HUES64 (cell line): ENCODE measurements around the gene CADPS.

ENCODE experiments used
- H3K27ac ChIP-seq: 2 replicates; pipeline ENCODE4 v1.7.0; 2013; ENCODE audit warnings: low read depth, low read length, inconsistent platforms
- H3K27me3 ChIP-seq: 2 replicates; pipeline ENCODE4 v1.6.1; 2013; ENCODE audit warnings: mild to moderate bottlenecking, low read length; ENCODE audit not compliant: insufficient read depth
- H3K36me3 ChIP-seq: 2 replicates; pipeline ENCODE4 v1.6.1; 2013; ENCODE audit warnings: mild to moderate bottlenecking, low read length; ENCODE audit not compliant: insufficient read depth
- H3K4me1 ChIP-seq: 2 replicates; pipeline ENCODE4 v1.6.1; 2013; ENCODE audit warnings: mild to moderate bottlenecking, low read length, moderate library complexity; ENCODE audit not compliant: insufficient read depth
- H3K4me3 ChIP-seq: 2 replicates; pipeline ENCODE4 v1.5.1; 2013; ENCODE audit warnings: mild to moderate bottlenecking, low read length, moderate library complexity
- H3K9ac ChIP-seq: 2 replicates; pipeline ENCODE4 v1.6.1; 2013; ENCODE audit warnings: mild to moderate bottlenecking, low read depth, low read length
- H3K9me3 ChIP-seq: 2 replicates; pipeline ENCODE4 v1.6.1; 2013; ENCODE audit warnings: low read depth, low read length; ENCODE audit not compliant: insufficient read depth
- WGBS: fragments of 150-250, 120-280 bp; methylation state at CpG from one replicate; pipeline ENCODE4 v1.1.7; 2013; ENCODE audit warnings: missing lambda C conversion rate; 5-methylcytosine and 5-hydroxymethylcytosine counted together

Gene CADPS

DNA sequence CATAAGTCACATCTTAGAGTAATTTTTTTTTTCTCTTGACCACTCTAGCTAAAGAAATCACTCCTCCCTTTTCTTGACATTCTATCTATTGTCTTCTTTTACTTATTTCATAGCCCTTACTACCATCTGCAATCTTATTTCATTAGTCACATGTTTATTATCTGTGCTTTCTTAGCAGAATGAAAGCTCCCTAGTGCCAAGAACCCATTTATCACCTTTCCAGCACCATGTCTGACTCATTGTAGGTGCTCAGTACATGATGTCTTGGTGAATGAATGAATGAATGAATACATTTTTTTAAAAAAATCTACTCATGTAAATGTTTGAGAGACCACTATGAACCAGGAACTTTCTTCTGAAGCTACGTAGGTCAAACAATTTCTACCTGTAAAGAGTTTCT lies 157.2 kb downstream of the CADPS start:
- H3K4me1 ChIP-seq, result peaks cover 9% of the 10 kb centered on the region; the same call in 1 of the 2 replicates
- no peaks in the 10 kb centered on the region for H3K9me3 ChIP-seq
- WGBS, result 96% methylated on average over 1 of the region's 1 CpG
- H3K36me3 ChIP-seq, result no peaks in the 10 kb centered on the region
- no peaks in the 10 kb centered on the region for H3K27me3 ChIP-seq
- H3K4me3 ChIP-seq, result no peak overlapping the region
- H3K27ac ChIP-seq, result no peak overlapping the region
- no peak overlapping the region for H3K9ac ChIP-seq

DNA sequence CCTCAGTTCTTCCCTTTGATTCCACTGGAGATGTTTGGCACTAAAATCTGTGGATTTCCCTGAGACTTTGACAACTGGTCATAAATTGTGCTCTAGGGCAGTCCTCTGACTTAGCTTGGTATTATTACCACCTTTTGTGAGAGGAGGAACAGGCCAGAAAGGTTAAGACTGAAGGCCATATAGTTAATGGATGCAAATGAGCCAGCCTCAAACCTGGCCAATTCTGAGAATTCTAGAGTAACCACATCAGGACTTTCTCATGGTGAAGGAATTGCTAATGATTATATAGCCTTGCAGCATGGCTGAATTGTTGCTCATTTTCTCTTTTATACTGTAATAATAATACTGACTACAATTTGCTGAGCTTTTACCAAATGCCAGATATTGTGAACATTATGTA lies 162.5 kb downstream of the CADPS start:
- H3K9ac ChIP-seq, result no peak overlapping the region
- H3K36me3 ChIP-seq, result no peaks in the 10 kb centered on the region
- no peaks in the 10 kb centered on the region for H3K9me3 ChIP-seq
- H3K4me3 ChIP-seq, result no peak overlapping the region
- peaks cover 39% of the 10 kb centered on the region for H3K4me1 ChIP-seq
- H3K27ac ChIP-seq, result no peak overlapping the region
- no peaks in the 10 kb centered on the region for H3K27me3 ChIP-seq

DNA sequence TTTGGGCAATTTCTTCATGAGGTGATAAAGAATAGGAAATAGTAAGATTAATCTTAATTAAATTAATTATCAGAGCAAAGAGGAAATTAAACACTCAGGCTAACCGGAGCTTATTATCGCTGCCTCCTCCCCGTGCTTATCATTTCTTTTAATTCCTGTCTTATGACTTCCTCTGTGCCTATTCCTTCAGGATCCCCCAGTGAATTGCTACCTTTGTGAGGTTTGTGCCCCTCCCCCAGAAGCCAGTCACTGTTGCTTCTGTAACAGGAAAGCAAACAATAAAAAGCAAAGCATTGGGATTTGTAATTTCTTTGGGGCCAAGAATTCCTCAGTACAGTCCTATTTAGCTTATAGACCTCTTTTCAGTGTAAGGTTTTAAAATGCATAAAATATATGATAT lies 164.5 kb downstream of the CADPS start:
- Histone ChIP-seq H3K36me3 (no peaks in the 10 kb centered on the region), H3K4me3 (no peak overlapping the region), H3K4me1 (peaks cover 39% of the 10 kb centered on the region), H3K9me3 (no peaks in the 10 kb centered on the region), H3K27ac (no peak overlapping the region), H3K9ac (no peak overlapping the region), H3K27me3 (no peaks in the 10 kb centered on the region)
- 75% methylated on average over 3 of the region's 3 CpGs for WGBS

DNA sequence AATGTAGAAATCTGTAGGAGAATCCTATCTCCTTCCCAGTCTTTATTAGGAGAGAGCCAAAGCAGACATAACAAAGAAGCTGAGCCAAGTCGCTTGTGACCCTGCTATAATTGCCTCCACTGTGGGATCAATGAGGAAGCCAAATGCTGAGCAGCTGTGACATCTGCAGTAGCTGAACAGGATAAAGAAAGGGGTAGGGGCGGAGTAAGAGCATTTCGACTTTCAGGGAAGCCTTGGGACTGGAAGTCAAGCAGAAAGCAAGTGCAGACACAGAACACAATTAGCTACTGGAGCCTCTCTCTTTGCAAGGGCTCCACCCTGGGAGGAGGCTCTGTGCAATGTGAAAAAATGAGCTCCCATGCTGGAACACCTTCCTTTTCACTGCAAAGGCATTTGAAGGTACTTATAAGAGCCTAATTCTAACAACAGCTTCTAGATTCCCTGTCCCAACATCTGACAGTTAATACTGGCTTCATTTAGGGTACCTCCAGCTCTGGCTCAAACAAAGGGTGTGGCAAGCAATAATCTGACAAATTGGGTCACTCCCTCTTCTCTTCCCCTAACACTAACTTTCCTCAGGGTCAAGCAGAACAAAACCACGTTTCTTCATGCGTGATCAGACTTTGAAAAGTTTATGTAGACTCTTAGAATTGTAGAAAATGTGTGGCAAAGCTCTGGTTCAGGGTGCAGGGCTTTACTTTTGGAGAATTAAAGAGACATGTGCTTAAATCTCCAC lies 166.4 kb downstream of the CADPS start:
- Histone ChIP-seq H3K27ac (no peak overlapping the region), H3K27me3 (no peaks in the 10 kb centered on the region), H3K9me3 (no peaks in the 10 kb centered on the region), H3K36me3 (no peaks in the 10 kb centered on the region), H3K4me3 (no peak overlapping the region), H3K4me1 (peaks cover 43% of the 10 kb centered on the region), H3K9ac (no peak overlapping the region)
- WGBS, result 59% methylated on average over 5 of the region's 5 CpGs

DNA sequence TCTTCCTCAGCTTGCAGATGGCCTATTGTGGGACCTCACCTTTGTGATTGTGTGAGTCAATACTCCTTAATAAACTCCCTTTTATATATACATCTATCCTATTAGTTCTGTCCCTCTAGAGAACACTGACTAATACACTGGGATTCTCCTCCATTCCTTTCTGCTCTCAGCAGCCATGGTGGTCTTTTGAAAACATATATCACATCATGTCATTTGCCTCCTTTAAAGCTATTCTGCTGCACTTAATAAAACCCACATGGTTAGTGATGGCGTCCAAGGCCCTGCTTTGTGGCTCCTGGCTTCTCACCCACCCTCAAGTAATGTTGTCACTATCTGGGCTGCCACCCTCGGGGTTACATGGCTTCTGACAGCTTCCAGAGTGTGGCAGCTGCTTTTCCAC lies 169.5 kb downstream of the CADPS start:
- Histone ChIP-seq H3K27me3 (no peaks in the 10 kb centered on the region), H3K27ac (no peak overlapping the region)
- WGBS, result 90% methylated on average over 2 of the region's 2 CpGs

DNA sequence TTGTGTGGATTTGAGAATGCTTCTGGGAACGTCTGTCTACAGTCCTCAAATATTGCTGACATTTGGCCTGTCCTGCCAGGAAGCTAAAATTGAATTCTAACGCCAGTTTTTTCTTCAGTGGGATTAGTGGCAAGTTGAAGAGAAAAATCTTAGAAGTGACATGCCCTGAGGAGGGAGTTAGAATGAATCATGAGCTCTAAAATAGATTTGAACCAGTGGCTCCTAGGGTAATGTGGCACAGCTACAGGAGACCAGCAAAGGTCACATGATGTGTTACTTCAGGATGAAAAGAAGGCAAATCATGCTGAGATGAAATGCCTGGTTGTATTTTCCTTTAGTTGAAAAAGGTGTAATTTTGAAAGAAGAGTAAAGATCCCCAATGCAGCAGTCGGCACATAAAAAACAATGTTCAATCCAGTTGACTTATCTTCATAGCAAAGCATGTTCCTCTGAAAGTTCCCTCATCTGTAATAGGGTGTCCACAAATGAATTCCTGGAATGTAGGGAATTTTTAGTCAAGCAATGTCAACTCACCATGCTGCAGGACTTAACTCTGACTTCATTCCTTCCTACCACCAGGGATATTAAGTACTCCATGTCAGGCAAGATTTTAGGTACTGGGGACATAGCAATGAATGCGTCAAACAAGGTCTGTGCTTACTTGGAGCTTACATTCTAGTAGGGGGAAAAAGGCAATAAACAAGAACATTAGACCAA lies 171.6 kb downstream of the CADPS start:
- H3K4me3 ChIP-seq, result no peak overlapping the region
- H3K27ac ChIP-seq, result no peak overlapping the region
- H3K9me3 ChIP-seq, result no peaks in the 10 kb centered on the region
- peaks cover 11% of the 10 kb centered on the region; the same call in 1 of the 2 replicates for H3K4me1 ChIP-seq
- no peaks in the 10 kb centered on the region for H3K27me3 ChIP-seq
- no peak overlapping the region for H3K9ac ChIP-seq
- 82% methylated on average over 4 of the region's 4 CpGs for WGBS
- H3K36me3 ChIP-seq, result no peaks in the 10 kb centered on the region

More for the DNA sequence above, 169.5 kb downstream of the CADPS start:
- Histone ChIP-seq H3K4me1 (peaks cover 24% of the 10 kb centered on the region), H3K4me3 (no peak overlapping the region), H3K9ac (no peak overlapping the region), H3K36me3 (no peaks in the 10 kb centered on the region), H3K9me3 (no peaks in the 10 kb centered on the region)

DNA sequence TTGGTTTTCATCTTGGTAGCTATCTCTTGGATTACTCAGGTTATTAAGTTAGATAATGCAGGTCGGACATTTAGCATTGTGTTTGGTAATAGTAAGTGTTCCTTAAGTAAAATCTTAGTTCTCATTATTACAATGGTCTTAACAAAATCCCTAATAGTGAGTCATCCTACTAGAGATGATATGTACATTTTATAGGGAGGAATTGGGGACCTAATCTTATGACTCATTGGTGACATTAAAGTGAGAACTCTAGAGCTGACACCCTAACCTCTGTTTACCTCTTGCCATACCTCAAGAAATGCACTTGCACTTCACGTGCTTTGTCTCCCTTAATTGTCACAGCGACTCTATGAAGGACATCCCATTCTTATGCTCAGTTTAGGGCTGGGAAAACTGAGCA lies 174.9 kb downstream of the CADPS start:
- WGBS, result 99% methylated on average over 3 of the region's 3 CpGs
- Histone ChIP-seq H3K27ac (no peak overlapping the region), H3K4me1 (peaks cover 7% of the 10 kb centered on the region; the same call in 1 of the 2 replicates), H3K4me3 (no peak overlapping the region), H3K27me3 (no peaks in the 10 kb centered on the region), H3K9ac (no peak overlapping the region), H3K36me3 (no peaks in the 10 kb centered on the region), H3K9me3 (no peaks in the 10 kb centered on the region)

DNA sequence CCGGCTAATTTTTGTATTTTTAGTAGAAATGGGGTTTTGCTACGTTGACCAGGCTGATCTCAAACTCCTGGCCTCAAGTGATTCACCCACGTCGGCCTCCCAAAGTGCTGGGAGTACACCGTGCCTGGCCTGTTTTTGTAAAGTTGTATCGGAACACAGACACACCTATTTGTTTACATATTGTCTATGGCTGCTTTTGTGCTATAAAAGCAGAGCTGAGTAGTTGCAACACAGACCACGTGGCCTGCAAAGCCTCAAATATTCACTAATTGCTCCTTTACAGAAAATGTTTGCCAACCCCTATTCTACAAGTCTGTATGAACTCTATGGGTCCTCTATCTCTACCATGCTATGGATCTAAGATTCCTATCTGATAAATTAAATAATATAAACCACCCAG lies 175.5 kb downstream of the CADPS start:
- no peak overlapping the region for H3K9ac ChIP-seq
- H3K4me1 ChIP-seq, result peaks cover 7% of the 10 kb centered on the region; the same call in 1 of the 2 replicates
- H3K36me3 ChIP-seq, result no peaks in the 10 kb centered on the region
- no peak overlapping the region for H3K4me3 ChIP-seq
- WGBS, result 84% methylated on average over 7 of the region's 7 CpGs
- no peak overlapping the region for H3K27ac ChIP-seq
- H3K9me3 ChIP-seq, result no peaks in the 10 kb centered on the region
- no peaks in the 10 kb centered on the region for H3K27me3 ChIP-seq

DNA sequence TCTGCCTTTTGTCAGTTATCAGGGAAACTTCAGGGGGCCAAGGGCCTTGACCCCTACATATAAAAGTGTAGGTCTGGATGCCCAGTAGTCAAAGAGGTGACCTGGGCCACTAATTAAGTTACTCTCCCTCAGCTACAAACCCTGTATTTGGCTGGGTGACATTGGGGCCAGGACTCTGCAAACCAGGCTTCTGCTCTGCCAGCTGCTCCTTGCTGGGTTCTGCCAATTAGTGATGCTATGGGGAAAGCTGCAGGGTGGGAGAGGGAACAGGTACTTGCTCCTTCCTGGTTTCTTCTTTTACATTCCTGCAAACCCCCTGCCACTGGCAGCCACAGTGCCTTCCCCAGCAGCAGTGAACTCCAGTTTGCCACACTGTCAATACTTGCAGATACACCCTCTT lies 179.2 kb downstream of the CADPS start:
- no peak overlapping the region for H3K9ac ChIP-seq
- no peak overlapping the region for H3K27ac ChIP-seq
- H3K4me1 ChIP-seq, result peaks cover under 1% of the 10 kb centered on the region; the same call in 1 of the 2 replicates
- no peaks in the 10 kb centered on the region for H3K27me3 ChIP-seq
- no peaks in the 10 kb centered on the region for H3K36me3 ChIP-seq
- H3K4me3 ChIP-seq, result no peak overlapping the region
- no peaks in the 10 kb centered on the region for H3K9me3 ChIP-seq

DNA sequence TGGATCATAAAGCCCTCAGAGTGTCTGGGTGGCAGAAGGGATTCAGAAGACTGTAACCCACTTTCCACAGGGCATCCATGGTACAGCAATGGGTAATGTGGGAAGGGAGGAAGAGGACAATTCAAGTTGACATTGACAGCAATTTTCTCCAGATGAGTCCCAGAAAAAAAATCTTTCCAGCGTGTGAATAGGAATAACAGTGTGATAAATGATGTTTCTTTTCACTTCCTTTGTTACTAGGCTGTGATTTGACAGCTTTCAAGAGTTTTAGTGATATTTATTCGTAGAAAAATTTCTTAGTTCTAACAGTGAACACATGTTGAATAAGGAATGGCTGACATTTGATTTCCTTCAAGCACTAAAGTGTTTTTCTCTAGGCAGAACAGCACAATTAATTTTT lies 186.4 kb downstream of the CADPS start:
- Histone ChIP-seq H3K27me3 (no peaks in the 10 kb centered on the region), H3K36me3 (no peaks in the 10 kb centered on the region), H3K4me1 (peaks cover 6% of the 10 kb centered on the region; the same call in 1 of the 2 replicates), H3K9ac (no peak overlapping the region), H3K4me3 (no peak overlapping the region), H3K27ac (no peak overlapping the region), H3K9me3 (no peaks in the 10 kb centered on the region)
- 95% methylated on average over 2 of the region's 2 CpGs for WGBS

DNA sequence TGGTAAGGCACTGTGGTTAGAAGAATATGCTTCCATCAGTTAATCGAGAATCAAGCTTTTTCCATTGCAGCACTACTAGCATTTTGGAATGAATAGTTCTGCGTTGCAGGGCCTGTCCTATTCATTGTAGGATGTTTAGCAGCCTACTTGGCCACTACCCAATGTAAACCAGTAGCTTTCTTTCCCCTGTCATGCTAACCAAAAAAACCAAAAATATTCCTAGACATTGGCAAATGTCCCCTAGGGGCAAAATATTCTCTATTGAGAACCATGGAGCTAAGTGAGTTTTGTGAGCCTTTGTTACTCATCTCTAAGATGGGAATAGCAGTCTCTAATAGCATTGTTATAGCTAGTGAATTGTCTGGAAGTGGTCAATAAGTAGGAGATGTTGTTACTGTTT lies 187.2 kb downstream of the CADPS start:
- Histone ChIP-seq H3K9ac (no peak overlapping the region), H3K4me1 (peaks cover 6% of the 10 kb centered on the region; the same call in 1 of the 2 replicates), H3K27me3 (no peaks in the 10 kb centered on the region), H3K27ac (no peak overlapping the region), H3K4me3 (no peak overlapping the region), H3K36me3 (no peaks in the 10 kb centered on the region), H3K9me3 (no peaks in the 10 kb centered on the region)
- 98% methylated on average over 2 of the region's 2 CpGs for WGBS
